Fibroblast of skin of left quadriceps (primary cell): Measurements from ENCODE around the gene PHACTR2.
"Not testable (repeated sequence)": the region's sequence is repeated elsewhere in the genome, so short reads cannot be mapped to it uniquely, and the experiment has no call there.

Source experiments
- DNase-seq, 2 experiments: peaks; one replicate each; pipeline ENCODE4 v3.0.0-alpha.2; 2013; ENCODE audit warnings: low read depth in 2 of 2

Gene PHACTR2

DNA sequence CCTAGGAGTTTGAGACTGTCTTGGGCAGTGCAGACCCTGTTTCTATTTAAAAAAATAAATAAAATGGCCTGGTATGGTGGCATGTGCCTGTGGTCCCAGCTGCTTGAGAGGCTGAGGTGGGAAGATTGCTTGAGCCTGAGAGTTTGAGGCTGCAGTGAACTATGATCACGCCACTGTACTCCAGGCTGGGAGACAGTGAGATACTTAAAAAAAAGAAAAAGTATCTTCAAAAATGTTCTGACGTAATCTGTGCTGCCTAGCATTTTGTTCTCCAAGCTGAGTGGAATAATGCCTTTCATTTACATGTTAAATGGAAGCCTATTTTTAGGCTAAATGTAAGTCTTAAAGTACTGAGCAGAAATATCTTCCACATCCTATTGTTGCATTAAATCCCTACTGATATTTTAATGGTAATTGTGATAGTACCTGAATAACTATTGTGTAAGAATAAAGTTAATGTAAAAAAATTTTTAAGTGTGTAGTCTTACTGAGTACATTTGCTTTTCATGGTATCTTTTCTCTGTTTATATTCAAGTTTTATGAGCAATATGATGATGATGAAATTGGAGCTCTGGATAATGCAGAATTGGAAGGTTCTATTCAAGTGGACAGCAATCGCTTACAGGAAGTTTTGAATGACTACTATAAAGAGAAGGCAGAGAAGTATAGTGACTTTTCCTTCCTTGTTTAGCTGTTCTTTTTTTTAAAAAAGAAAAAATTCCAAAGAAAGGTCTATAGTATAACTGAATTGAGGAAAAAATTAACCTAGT lies 182.3 kb downstream of the PHACTR2 start:
- DNase-seq, result no peak

DNA sequence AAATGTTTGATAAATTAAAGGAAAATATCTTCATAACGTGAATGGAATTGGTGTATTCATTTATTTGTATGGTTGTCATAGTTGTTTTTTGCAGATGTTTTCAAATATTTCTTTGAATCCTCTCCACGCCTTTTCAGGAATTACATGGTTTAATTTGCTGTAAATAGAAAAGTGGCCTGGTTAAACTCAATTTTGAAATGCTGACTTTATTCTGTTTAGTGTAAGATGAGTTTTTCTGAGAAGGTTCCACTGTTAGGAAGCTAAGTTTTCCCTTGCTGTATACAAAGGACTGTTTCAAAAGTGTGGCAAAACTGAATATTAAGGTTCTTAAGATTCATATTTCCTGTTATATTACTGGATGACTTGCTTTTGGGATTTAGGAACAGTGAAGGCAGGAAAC lies 186.0 kb downstream of the PHACTR2 start:
- DNase-seq, result no peak

DNA sequence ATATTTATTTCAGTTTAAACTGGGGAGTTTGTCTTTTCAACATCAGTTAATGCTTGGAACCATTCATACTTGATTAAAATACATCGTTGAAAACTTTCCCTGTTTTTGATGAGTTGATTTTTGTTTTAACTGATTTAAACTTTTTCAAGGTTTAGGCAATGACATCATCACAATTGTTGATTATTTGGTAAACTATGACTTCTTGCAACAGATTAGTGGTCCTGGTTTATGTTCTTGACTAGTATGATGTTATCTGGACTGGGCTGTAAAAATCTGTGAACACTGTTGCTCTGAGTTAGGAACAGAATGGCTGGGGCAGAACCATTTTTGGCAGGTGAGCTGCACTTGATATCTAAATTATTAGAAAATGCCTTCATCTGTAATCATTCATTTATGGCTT lies 186.5 kb downstream of the PHACTR2 start, which contains the start of gene ZC2HC1B:
ZC2HC1B (plus strand) TSS at position 241 of the 400 bp plus-strand sequence; CDS start at position 307, 66 bp downstream.
- DNase-seq, result no peak

DNA sequence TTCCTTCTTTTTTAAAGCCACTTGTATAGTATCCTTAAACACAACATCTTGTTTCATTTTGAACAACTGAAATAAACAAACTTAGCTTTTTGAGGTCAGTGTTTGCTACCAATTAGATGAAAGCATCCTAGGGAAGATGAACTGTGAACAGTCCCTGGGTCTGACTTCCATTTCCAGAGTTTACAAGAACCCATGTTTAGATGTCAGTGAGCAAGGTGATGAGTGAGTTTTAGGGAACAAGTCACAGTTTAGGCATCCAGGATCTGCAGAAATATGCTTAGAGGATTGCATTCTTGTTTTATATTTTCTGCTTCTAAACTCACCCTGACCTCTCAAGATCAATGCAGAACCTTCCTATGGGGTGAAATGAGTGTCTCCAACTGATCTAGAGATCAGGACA lies 189.5 kb downstream of the PHACTR2 start:
- DNase-seq, result peak in 1 of 2 experiments; percentile 4

DNA sequence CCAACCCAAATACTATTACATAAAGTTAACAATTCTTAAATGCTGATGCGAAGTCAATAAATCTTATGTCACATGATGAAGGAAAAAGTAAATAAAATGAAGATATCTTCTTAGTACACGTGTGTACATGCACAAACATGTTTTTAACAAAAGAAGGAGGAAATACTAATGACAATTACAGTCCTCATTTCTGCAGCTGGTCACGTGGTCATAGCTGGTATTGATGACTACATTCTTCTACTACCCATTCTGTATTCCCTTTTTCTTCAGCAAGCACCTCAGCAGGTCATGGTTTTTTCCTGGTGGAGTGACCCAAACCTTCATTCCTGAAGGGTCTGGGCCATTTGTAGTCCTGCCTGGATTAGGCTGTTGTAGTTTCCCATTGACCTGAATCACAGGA lies 191.0 kb downstream of the PHACTR2 start:
- not testable (repeated sequence) for DNase-seq

DNA sequence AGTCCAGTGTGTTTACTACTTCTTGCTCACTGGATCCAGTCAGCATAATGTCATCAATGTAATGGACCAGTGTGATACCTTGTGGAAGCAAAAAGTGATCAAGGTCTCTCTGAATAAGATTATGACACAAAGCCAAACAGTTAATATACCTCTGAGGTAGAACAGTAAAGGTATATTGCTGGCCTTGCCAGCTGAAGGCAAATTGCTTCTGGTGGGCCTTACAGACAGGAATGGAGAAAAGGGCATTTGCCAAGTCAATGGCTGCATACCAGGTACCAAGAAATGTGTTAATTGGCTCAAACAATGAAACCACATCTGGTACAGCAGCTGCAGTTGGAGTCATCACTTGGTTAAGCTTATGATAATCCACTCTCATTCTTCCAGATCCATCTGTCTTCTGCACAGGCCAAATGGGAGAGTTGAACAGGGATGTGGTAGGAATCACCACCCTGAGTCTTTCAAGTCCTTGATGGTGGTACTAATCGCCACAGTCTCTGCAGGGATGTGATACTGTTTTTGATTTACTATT lies 193.5 kb downstream of the PHACTR2 start:
- not testable (repeated sequence) for DNase-seq

DNA sequence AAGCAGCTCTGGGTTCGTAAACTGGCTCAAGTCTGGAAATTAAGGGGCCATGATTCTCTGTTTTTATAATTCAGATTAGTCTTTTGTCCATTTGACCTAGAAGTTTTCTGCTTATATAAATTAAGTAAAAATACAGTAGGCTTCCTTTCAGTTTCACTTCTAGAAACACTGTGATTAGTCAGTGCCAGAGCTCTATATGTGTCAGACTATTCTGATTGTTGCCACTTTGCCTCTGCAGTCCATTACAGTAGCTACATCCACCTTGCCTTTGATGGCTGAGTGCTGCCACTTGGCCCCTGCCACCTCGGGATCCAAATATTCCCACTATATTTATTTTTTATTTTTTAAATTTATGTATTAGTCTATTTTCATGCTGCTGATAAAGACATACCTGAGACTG lies 194.4 kb downstream of the PHACTR2 start:
- no peak for DNase-seq

DNA sequence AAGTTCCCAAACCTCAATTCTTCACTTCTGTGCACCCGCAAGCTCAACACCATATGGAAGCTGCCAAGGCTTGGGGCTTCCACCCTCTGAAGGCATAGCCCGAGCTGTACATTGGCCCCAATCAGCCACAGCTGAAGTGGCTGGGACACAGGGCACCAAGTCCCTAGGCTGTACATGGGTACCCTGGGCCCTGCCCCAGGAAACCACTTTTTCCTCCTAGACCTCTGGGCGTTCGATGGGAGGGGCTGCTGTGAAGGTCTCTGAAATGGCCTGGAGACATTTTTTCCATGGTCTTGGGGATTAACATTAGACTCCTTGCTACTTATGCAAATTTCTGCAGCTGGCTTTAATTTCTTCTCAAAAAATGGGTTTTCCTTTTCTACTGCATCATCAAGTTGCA lies 195.8 kb downstream of the PHACTR2 start:
- DNase-seq, result not testable (repeated sequence)

DNA sequence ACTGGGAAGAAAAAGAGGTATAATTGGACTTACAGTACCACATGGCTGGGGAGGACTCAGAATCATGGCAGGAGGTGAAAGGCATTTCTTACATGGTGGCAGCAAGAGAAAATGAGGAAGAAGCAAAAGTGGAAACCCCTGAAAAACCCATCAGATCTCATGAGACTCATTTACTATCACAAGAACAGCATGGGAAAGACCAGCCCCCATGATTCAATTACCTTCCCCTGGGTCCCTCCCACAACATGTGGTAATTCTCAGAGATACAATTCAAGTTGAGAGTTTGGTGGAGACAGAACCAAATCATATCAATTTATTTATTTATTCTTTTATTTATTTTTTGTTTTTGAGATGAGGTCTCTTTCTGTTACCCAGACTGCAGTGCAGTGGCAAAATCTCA lies 196.7 kb downstream of the PHACTR2 start:
- DNase-seq, result not testable (repeated sequence)

DNA sequence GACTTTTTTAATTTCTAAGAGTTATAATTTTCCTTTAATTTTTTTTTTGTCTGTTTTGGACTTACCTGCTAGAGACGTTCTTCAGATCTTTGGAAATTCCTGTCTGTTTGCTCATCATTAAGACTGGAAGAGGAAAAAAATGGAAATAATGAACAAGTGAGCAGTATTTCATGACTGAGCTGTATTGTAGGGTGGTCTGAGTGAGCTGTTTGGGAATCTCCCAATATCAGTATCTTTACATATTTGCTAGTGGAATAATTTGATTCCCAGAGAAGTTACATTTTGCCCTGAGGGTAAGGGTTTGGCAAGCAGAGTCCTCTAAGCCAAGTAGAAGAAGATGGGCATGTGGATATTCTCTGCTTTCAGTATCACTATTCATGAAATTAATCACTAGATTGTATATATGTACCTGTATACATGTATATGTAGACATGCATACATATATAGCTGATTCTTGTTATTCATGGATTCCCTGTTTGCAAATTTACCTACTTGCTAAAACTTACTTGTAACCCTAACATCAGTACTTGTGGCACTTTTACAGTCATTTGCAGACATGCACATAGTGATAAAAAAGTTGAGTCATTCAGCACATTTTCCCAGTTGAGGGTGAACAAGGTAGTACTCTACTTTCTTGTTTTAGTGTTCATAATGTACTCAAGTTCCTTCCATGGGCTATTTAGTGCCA lies 200.0 kb downstream of the PHACTR2 start:
- DNase-seq, result no peak

DNA sequence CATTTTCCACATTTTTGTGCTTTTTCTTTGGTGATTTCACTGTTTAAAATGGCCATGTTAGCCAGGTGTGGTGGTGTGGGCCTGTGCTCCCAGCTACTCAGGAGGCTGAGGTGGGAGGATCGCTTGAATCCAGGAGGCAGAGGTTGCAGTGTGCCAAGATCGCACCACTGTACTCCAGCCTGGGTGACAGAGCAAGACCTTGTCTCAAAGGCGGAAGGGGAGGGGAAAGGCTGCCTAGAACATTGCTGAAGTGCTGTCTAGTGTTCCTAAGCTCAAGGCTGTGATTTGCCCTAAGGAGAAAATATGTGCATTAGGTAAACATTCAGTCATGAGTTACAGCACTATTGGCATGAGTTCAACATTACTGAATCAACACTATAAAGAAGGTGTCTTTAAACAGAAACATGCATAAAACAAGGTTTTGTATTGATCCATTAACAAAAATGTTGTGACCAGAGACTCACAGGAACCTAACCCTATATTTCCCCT lies 200.6 kb downstream of the PHACTR2 start:
- DNase-seq, result no peak

DNA sequence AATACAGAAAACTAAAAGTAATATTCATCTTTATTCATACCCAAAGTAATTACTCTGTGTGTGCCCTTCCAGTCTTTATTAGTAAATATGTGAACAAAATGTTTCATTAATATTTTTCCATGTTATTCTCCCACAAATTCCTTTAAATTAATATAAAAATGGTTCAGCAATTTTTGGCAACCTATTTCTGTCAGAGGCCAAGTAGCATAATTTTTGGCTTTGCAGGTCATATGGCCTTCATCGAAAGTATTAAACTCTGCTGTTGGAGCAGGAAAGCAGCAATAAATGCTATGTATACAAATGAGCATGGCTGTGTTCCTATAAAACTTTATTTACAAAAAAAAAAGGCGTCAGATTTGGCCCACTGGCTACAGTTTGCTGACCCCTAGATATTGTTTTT lies 202.6 kb downstream of the PHACTR2 start:
- DNase-seq, result no peak
